HG03139 (cell line): ENCODE measurements around the gene NPAS3.

Experiments
- ATAC-seq: cut with Tn5 transposase; IDR thresholded peaks from one replicate; pipeline ENCODE4 v1.9.1; 2021; ENCODE audit not compliant: unreplicated experiment

The NPAS3 gene

DNA sequence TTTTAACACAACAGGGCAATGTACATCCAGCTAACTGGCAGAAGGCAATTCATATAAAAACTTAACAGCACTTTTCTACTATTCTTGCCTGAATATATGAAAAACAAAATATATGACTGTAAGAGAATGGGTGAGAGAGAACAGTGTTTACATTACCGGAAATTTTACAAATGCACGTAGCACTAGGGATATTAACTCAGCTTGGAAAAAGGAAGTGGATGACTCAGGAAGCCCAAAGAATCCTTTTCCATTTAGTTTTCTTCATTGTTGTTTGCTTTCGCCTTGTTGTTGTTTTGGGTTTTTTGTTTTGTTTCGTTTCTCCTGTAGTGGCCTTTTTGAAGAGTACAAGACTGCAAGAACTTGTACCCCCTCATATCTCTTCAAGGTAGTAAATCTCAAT is 716.7 kb downstream of the NPAS3 start:
- no peak for ATAC-seq

DNA sequence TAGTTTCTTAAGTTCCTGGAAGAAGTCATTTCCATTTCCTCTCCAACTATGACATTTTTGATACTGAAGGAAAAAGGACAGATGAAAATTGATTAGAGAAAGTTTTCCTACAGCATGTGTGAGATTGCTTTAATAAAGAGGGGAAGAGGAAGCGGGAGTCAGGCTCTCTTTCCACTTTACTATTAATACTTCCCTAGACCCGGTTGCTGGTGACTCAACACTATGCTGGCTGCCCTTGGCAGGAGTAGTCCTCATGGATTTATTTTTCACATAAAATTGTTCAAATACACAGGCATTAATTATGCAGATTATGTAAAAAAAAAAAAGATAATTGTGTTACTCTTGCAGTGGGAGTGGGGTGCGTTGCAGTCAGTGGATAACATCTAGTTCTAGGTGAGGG is 718.8 kb downstream of the NPAS3 start:
- ATAC-seq = no peak

DNA sequence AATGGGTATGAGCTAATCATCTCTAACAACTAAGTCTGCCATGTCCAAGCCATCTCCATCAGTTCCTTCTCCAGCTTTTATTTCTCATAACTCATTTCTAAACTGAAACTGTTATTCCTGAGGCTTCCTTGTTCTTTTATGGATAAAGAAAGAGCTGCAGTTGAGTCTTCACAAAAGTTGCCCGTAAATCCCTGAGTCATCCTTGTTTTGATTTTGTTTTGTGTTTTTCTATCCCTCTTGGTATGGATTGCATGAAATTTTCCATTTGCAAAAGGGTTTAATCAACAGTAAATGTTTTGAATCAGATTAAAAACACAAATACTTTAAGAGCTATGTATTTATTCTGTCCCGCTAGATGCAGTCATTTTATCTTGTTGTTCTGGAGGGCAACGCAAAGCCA is 721.6 kb downstream of the NPAS3 start:
- ATAC-seq = no peak

DNA sequence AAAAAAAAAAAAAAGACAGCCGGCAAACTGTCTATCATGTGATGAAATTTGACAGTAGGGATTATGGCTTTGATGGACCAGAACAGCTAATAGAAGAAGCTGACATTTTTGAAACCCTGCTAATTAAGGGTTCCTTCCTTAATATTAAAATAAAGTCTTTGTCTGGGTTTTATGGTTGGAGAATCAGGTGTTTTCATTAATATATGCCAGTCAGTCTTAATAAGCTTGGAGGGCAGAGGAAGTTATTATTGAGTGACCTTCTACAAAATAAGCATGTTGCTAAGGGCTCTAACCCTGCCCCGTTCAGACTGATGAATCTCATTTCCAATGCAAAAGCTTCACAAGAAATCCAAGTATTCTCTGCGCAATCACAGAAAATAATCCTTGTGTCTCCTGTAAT is 722.4 kb downstream of the NPAS3 start:
- ATAC-seq = no peak

DNA sequence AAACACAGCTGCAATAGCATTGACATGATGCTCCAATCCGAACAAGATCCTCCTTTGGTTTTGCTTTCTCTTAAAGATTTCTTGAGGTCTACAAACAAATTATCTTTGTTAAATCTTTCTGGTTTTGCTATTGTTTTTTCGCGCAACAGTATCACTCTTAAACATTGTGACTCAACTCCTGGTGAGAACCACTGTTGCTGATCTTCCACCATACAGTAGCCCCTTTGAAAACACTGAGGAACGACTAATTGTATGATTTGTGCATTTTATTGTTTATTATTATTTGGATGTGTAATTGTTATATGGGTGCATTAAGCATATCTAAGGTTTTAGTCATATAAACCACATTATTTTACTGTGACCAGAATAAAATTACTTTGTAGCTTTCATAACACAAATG is 729.4 kb downstream of the NPAS3 start:
- no peak for ATAC-seq

DNA sequence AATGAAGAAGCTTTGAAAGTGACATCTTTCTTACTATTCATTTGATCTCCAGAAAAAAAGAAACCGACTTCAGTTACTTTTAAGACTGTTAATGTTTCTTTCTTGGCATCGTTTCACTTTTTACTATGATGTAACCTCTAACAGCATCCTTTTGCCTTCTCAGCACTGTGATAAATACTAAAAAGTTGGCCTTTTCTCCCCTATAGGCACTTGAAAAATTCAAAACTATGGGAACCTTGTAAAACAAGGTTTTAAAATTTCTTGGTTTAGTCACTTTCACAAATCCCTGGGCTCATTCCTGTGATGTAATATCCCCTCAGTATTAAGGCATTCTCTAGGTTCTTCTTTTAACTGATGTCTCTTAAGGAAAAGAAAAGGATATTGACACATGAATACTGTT is 730.4 kb downstream of the NPAS3 start:
- no peak for ATAC-seq

DNA sequence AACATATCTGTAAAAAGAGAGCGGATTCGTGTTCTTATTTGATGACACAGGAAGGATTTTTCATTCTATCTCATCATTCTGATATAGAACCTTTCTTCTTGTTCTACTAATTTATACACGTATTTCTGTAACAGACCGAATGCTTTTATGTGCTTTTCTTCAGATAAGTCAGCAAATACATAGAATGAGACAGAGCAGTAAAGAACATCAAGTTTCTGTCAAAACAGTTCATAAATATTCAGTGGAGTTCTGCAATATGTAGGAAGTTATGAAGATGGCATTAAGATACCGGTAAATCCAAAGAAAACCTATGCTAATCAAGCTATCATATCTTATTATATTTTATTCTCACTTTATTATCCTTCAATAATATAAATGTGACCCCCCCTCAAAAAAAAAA is 731.6 kb downstream of the NPAS3 start:
- ATAC-seq = no peak

DNA sequence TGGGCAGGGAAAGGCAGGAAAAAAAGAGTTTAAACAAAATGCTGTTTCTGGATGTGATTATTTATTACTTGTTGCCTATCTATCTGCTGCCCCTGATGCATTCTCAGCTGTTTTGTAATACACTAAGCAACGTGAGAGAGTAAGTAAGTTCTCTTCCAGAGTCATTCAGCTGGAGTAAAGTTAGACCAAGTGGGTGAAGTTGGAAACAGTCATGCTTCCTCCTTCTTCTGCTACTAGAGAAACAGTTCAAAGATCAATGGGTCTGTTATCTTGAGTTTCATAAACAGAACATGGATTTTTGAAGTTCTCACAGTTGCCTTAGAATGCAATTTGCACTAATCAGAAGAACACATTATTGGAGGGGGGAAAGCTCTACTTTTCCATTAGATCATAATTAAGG is 732.9 kb downstream of the NPAS3 start:
- no peak for ATAC-seq

DNA sequence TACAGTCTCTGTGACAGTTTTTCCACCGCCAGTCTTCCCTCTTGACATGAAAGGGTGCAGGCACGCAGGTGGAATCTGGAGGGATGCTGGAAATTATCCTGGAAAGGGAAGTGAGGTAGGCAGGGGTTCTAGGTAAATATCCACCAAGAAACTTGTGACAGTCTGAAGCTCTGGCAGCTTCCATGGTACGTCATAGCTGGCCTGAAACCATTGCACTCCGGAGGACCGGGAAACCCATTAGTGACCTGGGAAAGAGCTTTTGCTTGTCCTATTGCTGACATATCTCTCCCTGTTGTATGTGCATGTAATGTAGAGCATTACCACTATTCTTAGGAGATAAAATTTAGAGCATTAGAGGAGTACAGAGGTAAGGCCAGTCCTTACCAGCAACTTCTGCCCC is 736.2 kb downstream of the NPAS3 start:
- ATAC-seq = no peak

DNA sequence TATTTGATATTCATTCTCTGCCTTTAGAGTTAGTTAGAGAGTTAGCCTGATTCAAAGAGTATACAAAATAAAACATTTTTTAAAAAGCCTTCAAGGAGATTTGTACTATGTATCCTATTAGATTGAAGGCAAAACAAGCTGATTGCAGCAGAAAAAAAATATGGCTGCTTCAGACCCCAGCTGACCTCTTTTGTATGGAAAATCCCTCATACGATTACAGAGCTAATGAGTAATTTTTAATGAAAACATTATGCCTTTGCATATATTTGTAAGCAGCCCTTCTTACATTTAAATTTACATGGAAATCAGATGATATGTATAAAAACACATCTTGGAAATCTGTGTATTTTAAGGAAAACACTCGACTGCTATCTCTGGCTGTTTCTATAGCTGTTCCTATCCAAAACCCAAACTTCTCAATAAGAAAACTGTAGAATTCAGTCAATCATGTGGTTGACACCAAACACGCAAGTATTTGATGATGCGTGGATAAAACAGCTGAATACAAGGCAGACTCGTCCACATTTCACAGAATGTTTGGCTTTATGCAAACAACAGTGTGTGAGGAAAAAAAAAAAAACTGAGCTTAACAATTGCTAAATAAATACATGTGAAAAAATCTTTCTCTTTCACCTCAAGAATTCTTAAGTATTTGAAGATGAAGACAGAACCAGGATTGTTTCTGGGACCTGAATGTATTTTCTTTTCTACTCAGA is 736.9 kb downstream of the NPAS3 start:
- no peak for ATAC-seq

DNA sequence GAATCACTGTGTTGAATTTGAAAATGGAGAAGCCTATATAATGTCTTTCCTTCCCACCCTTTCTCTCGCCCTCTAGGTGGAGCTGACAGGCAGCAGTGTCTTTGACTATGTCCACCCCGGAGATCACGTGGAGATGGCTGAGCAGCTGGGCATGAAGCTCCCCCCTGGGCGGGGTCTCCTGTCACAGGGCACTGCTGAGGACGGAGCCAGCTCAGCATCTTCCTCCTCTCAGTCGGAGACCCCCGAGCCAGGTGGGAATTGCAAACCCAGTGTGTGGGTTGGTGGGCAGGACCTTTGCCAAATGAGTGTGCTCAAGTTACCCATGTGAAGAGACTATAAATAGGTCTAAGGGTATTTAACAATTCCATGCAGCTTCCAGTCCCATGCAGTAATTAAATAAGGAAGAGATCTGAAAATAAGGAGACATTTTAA is 737.5 kb downstream of the NPAS3 start:
- no peak for ATAC-seq

DNA sequence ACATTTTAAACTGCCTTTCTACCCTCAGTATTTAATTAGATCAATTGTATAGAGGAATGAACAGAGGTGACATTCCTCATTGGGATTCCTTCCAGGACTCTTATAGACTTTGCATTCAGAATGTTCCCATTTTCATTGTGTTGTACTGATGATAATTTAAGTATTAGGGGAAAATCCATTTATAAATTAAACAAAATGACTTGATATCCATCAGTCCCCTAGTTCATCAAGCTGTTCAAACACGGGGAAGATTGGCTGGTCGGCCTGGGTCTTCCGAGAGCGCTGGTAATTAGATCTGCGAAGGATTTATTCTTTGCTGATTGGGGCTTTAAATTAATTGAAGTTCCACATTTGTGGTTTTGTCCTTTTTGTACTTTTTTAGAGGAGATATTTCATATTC is 738.2 kb downstream of the NPAS3 start:
- ATAC-seq = no peak

DNA sequence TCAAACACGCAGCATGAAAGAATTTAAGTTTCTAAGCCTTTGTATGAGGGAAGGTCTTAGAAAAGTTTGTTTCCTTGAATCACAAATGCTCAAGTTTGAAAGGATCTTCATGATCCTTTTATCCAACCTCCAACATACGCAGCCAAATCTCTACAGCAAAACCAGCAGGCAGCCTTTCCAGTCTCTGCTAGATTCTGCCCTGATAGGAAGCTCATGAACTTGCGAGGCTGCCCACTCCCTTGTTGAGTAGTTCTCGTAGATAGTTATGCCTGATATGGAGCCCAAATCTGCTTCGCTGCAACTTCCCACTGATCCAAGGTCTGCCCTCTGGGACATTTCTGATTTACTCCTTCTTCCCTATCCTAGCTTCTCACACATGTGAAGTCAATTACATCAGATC is 739.3 kb downstream of the NPAS3 start:
- no peak for ATAC-seq

DNA sequence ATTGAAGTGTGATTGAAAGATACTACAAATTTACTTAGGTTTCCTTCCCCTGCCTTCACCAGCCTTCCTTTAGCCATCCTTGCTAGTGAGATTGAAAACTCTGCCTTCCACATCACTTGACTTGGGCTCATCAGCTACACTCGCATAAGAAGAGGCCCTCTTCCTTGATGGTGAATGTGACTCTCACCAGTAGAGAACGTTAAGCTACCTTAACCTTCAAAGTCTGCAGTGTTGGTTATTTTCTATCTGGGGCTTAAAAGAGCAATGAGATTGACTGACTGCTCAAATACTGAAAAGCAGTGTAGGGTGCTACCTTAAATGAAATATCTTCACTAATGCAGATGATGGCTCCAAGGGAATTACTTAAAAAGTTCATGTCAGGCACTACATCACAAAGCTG is 740.3 kb downstream of the NPAS3 start:
- no peak for ATAC-seq

DNA sequence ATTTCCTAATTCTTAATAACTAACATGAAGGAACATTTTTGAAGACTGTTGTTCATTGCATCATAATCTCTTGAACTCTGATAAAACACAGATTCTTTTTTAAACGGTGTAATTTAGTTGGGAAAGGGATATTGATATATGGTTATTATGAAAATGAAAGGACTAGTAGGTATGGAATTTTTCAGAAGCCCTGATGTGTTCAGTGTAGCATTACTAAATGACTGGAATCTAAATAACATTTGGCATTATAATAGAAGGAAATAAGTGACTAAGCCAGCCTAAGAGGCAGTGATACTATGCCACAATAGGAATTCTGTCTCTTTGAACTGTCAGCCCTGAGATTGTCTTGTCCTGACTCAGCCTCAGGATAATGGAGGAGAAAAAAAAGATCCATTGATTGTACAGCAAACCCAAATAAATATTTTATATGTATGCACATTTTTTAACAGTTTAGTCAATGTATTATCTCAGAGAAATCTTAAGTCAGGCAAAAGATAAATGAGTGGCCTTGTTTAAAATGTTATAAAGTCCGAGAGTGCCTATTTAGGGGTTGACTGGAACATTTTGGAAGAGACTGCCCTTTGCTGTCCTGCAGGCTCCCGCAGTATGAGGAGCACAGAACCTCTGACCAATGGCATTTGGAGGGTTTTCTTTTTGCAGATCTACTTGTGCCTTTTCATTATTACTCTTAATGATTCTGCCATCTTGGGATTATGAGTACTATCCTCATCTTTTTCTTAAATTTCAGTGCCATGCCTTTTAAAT is 741.0 kb downstream of the NPAS3 start:
- ATAC-seq = no peak

DNA sequence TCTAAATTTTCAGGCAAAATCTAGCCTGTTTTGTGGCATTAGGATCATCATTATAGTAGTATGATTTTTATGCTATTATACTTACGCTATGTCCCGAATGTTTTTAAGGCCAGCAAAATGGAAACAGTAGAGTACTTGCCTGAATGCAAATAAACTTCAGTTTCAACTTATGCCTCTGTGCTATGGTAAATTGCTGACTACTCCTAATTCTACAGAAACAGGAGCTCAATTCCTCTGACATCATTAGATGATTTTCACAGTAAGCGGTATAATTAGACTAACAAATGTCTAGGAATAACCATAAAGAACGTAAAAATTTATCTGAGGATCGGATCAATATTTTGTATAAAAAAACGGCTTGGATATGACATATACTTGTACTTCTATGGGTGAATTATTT is 742.2 kb downstream of the NPAS3 start:
- no peak for ATAC-seq

DNA sequence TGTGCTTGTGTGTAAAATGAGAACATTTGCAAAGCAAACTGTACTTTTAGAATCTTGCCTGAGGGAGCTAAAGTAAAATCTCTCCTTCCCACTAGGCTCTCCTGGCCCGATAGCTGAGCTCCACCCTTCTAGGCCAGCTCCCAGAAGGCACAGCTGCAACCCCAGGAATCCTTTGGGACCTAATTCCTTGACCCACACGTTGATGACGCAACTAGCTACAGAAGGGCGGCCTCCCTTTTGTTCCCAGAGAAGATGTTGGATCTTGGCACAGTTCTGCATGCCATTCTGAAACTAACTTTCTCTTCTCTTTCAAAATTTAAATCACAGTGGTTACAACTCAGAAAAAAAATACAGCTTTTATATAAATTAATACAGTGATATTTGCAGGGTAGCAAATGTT is 744.1 kb downstream of the NPAS3 start:
- ATAC-seq = no peak

DNA sequence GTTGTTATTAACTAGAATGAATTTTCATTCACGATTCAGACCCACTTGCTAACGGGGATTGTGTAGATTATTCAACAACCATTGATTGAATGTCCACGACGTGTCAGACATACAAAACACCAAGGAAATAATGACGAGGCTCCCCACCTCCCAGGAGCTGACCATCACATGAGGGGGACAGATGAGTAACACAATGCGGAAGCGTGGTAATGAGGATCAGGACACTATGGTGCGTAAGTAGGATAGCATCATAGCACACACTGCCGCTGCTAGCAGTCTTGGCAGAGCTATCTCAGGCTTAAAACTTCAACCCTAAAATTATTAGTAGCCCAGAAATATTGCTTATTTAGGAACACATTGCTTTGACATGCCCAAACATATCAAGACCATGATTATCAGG is 746.3 kb downstream of the NPAS3 start:
- no peak for ATAC-seq

DNA sequence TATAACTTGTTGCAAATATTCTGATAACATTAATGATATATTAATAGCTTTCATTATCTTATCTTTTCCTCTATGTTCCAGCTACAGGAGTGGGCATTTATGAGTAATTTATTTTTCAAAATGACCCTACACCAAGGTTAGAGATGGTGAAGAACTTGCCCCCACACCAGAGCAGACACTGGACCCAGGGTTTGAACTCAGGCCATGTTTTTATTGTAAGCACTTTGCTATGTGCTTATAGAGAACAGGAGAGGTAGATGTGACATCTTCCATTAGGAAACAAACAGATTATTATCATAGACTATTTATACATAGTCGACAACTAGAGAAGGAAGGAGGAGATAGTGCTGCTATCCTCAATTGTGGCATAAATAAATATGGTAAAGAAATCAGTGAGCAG is 747.0 kb downstream of the NPAS3 start:
- ATAC-seq = no peak

DNA sequence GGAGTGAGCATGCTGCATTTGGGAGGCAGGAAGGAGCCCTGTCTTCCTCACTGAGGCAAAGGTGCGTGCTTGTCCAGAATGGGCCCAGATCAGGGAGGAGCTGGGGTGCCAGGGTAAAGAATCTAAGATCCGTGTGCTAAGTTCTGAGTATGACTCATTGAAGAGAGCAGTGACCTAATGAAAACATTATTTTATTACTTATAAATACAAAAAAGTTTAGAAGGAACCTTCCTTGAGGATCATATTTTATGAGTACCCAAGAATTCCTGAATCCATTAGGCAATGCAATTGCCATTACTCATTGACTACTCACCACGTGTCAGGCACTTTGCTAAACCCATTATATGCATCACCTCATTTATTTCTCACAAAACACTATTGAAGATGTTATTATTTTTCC is 747.5 kb downstream of the NPAS3 start:
- no peak for ATAC-seq

DNA sequence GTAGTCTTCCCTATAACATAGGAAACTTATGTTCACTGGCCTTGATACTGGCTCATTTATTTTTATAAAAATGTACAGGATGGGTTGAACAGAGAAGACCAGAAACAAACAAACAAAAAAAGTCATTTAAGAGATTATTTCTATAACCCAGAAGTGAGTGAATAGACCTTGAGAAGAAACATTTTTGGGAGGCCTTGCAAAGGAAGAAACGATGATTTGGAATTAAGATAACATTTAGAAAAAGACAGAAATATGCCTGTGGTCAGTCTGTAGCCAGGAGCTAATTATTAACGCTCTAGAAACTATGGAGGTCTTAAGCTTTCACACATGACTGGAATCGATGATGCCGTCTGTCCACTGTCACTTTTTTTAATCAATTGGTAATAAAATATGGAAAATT is 748.2 kb downstream of the NPAS3 start:
- no peak for ATAC-seq

DNA sequence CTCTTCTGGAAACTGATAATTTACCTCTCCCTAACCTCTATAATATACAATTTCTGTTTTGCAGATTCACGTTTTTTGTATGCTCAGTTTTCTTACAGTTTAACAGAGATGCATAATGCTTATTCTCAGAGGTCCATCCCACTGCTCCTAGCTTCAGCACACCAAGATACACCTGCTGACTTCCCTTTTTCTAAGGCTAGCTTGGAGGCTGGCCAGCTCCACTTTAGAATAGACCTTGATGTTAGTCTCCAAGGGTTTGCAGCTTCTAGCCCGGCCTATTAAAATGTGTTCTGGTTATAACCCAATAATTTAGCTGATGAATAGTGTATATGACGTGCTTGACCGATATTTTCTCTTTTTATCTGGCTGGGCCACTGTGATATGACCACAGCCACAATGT is 751.0 kb downstream of the NPAS3 start:
- ATAC-seq = no peak

DNA sequence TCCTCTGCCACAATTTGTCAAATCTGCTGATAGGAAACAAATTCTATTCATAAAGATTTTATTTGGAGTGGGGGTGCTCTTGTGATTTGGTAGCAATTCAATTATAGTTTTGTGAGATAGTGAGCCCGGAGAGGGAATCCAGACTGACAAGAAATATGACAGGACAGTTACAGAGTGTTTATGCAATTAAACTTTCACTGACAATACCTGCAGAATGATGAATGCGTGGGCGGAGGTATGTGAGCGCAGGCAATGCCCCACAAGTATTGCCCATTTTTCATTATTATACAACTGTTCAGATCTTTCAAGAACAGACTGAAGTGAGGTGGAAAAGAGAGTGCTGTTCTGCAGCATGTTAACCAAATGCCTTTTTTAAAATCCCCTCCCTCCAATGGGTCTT is 753.2 kb downstream of the NPAS3 start:
- no peak for ATAC-seq
